Upper lobe of right lung (tissue), 1 donor: ENCODE results near the gene MANSC1. TPM values are rescaled to one million over a fixed set of nuclear protein-coding genes. Genes with fewer than 3 reads are reported as not detected.

ENCODE experiments used
- ATAC-seq: fragments of 200-7000 bp; cut with Tn5 transposase; one replicate; pipeline ENCODE4 v1.9.1; 2020; ENCODE audit warnings: mild to moderate bottlenecking, moderate library complexity
- DNase-seq: peaks from one replicate; pipeline ENCODE4 v3.0.0-alpha.2; 2020
- H3K27ac ChIP-seq: fragments of 200-600 bp; one replicate; pipeline ENCODE4 v1.8.0; 2022
- H3K27me3 ChIP-seq: fragments of 200-600 bp; one replicate; pipeline ENCODE4 v1.8.0; 2022; ENCODE audit warnings: mild to moderate bottlenecking
- H3K36me3 ChIP-seq: fragments of 200-600 bp; one replicate; pipeline ENCODE4 v1.8.0; 2022
- H3K4me1 ChIP-seq: fragments of 200-600 bp; one replicate; pipeline ENCODE4 v1.8.0; 2022
- H3K4me3 ChIP-seq: fragments of 200-600 bp; one replicate; pipeline ENCODE4 v1.8.0; 2022; ENCODE audit warnings: mild to moderate bottlenecking
- H3K9me3 ChIP-seq: fragments of 200-600 bp; one replicate; pipeline ENCODE4 v1.8.0; 2022
- intact Hi-C: fragments of 100-400 bp; cut with DNase I; formaldehyde crosslinking; loops from one replicate; pipeline ENCODE4 v1.11.0; 2022
- total RNA-seq: library from RNA; stranded (reverse); fragmentation: NEBNext Ultra II Directional; extraction: Animal tissue kit (Norgen Biotek cat#: 25700); gene quantifications from one replicate; pipeline ENCODE4 v1.2.1, GENCODE V29; 2021
- TF ChIP-seq, protein P1 (sequence below): fragments of 200-600 bp; IDR thresholded peaks from one replicate; pipeline ENCODE4 v1.8.0; 2022; ENCODE audit warnings: antibody characterized with exemption
- donor health status: DM: no; HTN: yes; CAD: no; lungs with severe emphysema.

The MANSC1 gene
- total RNA-seq, 1 donor from 2014 or later: 26.4 TPM

DNA sequence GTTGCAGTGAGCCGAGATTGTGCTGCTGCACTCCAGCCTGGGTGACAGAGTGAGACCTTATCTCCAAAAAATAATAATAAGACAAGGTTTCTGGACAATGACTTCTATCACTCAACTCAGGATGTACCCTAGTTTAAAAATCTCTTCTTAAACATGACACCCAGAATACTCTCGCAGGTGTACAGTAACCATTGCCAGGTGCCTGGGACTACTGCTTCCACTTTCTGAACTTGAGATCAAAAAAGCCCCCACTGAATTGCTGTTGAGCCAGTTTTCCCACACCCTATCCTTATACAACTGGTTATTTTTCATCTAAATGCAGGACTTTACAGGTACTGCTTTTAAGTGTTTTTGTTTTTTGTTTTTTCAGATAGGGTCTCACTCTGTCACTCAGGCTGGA lies 43.1 kb upstream of the MANSC1 start:
- Histone ChIP-seq H3K4me1 (peaks cover 6% of the 10 kb centered on the region), H3K27me3 (no peaks in the 10 kb centered on the region), H3K9me3 (no peaks in the 10 kb centered on the region), H3K27ac (no peak overlapping the region), H3K4me3 (no peak overlapping the region), H3K36me3 (no peaks in the 10 kb centered on the region)
- DNase-seq: no peak
- ATAC-seq: no peak
- TF ChIP-seq, protein P1, sequence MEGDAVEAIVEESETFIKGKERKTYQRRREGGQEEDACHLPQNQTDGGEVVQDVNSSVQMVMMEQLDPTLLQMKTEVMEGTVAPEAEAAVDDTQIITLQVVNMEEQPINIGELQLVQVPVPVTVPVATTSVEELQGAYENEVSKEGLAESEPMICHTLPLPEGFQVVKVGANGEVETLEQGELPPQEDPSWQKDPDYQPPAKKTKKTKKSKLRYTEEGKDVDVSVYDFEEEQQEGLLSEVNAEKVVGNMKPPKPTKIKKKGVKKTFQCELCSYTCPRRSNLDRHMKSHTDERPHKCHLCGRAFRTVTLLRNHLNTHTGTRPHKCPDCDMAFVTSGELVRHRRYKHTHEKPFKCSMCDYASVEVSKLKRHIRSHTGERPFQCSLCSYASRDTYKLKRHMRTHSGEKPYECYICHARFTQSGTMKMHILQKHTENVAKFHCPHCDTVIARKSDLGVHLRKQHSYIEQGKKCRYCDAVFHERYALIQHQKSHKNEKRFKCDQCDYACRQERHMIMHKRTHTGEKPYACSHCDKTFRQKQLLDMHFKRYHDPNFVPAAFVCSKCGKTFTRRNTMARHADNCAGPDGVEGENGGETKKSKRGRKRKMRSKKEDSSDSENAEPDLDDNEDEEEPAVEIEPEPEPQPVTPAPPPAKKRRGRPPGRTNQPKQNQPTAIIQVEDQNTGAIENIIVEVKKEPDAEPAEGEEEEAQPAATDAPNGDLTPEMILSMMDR: no peak
- intact Hi-C loops: no loop called here

DNA sequence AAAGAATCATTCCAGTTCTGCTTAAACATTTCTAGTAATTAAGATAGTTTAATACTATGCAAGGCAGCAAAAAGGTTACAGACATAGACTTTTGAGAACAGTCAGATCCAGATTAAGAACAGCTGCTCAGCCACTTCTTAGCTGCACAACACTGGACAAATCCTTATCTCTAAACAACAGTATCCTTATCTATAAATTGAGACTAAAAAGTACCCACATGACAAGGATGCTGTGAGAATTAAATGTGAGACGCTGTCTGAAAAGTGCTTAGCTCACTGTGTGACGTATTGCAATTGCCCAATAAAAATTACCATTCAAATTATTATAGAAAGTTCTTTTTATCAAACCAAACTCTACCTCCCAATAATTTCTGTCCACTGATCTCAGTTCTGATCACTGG lies 42.4 kb upstream of the MANSC1 start:
- Histone ChIP-seq H3K27me3 (no peaks in the 10 kb centered on the region), H3K9me3 (no peaks in the 10 kb centered on the region), H3K27ac (no peak overlapping the region), H3K4me3 (no peak overlapping the region), H3K4me1 (no peaks in the 10 kb centered on the region), H3K36me3 (no peaks in the 10 kb centered on the region)
- no peak for DNase-seq
- intact Hi-C loops: no loop called here
- ATAC-seq: no peak
- TF ChIP-seq, protein P1: no peak

DNA sequence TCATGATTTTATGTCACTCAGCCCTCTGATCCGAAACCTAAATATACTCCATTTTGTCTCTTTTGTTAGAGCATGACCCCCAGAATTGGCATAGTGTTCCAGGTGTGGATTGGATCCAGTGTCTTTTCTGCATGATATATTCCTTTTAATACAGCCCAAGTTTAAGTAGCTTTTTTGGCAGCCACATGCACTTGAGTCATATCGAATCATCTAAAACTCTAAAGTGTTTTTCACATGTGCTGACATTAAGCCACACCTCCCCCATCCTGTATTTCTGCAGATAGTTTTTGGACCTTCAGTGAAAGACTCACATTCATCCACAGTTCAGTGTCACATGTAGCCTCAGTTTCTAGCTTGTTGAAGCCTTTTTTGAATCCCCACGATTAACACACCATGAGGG lies 37.5 kb upstream of the MANSC1 start:
- H3K36me3 ChIP-seq: no peaks in the 10 kb centered on the region
- no peak overlapping the region for H3K4me3 ChIP-seq
- DNase-seq: no peak
- intact Hi-C loops: no loop called here
- no peak overlapping the region for H3K27ac ChIP-seq
- H3K4me1 ChIP-seq: no peaks in the 10 kb centered on the region
- no peaks in the 10 kb centered on the region for H3K27me3 ChIP-seq
- H3K9me3 ChIP-seq: no peaks in the 10 kb centered on the region
- no peak for ATAC-seq
- TF ChIP-seq, protein P1: no peak

DNA sequence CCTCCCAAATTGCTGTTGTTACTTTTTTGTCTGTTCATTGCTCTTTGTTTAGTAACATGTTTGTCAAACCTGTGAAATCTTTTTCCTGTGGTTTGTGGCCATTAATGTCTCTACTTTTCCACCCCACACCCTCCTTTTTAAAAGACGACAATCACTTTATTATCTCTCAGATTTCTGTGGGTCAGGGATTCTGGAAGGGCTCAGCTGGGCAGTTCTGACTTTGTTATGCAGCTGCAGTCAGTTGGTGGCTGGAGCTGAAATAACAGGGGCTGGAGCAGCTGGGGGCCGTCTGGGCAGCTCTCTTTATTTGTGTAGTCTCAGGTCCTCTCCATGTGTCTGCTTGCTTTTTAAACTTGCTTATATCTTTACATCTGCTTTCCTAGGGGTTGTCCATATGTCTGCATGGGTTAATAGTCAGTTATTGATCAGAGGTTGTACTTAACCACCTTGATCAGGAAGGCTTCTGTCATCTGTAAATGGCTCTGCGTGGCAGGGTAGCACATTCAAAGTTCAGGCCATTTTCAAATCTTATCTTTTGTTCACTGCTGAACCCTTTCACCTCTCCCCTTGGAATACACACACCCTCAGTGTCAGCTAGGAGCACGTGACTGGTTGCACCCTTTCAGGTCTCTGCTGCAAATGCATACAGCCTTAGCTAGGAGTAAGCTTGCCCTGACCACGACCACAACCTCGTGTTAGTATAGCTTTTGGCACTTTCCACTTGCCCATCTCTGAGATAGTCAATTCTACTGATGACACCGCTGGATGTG lies 34.7 kb upstream of the MANSC1 start:
- Histone ChIP-seq H3K4me1 (peaks cover 1% of the 10 kb centered on the region), H3K4me3 (no peak overlapping the region), H3K27ac (no peak overlapping the region), H3K36me3 (peaks cover 5% of the 10 kb centered on the region), H3K9me3 (no peaks in the 10 kb centered on the region), H3K27me3 (no peaks in the 10 kb centered on the region)
- ATAC-seq (peak; percentile 35), DNase-seq (no peak)
- TF ChIP-seq, protein P1: no peak
- intact Hi-C loops: no loop called here

DNA sequence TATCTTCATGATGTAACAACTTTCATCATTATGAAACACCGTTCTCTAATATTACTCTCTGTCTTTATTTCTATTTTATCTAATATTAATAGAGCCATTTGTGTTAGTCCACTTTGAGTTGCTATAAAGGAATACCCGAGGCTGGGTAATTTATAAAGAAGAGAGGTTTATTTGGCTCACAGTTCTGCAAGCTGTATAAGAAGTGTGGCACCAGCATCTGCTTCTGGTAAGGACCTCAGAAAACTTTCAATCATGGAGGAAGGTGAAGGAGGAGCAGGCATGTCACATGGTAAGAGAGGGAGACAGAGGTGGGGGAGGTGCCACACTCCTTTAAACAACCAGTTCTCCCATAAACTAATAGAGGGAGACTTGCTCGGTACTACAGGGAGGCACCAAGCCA lies 31.9 kb upstream of the MANSC1 start:
- Histone ChIP-seq H3K4me3 (no peak overlapping the region), H3K9me3 (no peaks in the 10 kb centered on the region), H3K4me1 (peaks cover 11% of the 10 kb centered on the region), H3K36me3 (peaks cover 5% of the 10 kb centered on the region), H3K27ac (no peak overlapping the region), H3K27me3 (no peaks in the 10 kb centered on the region)
- intact Hi-C loops: no loop called here
- TF ChIP-seq, protein P1: no peak
- ATAC-seq: no peak
- DNase-seq: no peak
